Effector memory CD4-positive, alpha-beta T cell (primary cell): Measurements from ENCODE around the gene GPR39.

Experiments used
- DNase-seq, 3 donors: peaks; one replicate each; pipeline ENCODE4 v3.0.0-alpha.2; 2020
- H3K27ac ChIP-seq: 2 replicates; pipeline ENCODE4 v1.7.0; 2013; ENCODE audit warnings: mild to moderate bottlenecking, low read length, moderate library complexity; ENCODE audit not compliant: insufficient read depth, poor library complexity, severe bottlenecking
- H3K27me3 ChIP-seq: replicated peaks from 2 replicates; pipeline ENCODE4 v1.7.0; 2013; ENCODE audit warnings: mild to moderate bottlenecking, low read length; ENCODE audit not compliant: insufficient read depth, control insufficient read depth, poor library complexity, severe bottlenecking
- H3K36me3 ChIP-seq: 2 replicates; pipeline ENCODE4 v1.7.0; 2013; ENCODE audit warnings: mild to moderate bottlenecking, low read length, moderate library complexity; ENCODE audit not compliant: control insufficient read depth, insufficient read depth
- H3K4me1 ChIP-seq: 2 replicates; pipeline ENCODE4 v1.7.0; 2013; ENCODE audit warnings: low read length, mild to moderate bottlenecking; ENCODE audit not compliant: control insufficient read depth, insufficient read depth, poor library complexity, severe bottlenecking
- H3K4me3 ChIP-seq: 2 replicates; pipeline ENCODE4 v1.7.0; 2013; ENCODE audit warnings: low read length, low read depth, mild to moderate bottlenecking; ENCODE audit not compliant: insufficient read depth, poor library complexity, severe bottlenecking
- H3K9me3 ChIP-seq: 2 replicates; pipeline ENCODE4 v1.7.0; 2013; ENCODE audit warnings: mild to moderate bottlenecking, low read length, moderate library complexity; ENCODE audit not compliant: control insufficient read depth

GPR39 gene

DNA sequence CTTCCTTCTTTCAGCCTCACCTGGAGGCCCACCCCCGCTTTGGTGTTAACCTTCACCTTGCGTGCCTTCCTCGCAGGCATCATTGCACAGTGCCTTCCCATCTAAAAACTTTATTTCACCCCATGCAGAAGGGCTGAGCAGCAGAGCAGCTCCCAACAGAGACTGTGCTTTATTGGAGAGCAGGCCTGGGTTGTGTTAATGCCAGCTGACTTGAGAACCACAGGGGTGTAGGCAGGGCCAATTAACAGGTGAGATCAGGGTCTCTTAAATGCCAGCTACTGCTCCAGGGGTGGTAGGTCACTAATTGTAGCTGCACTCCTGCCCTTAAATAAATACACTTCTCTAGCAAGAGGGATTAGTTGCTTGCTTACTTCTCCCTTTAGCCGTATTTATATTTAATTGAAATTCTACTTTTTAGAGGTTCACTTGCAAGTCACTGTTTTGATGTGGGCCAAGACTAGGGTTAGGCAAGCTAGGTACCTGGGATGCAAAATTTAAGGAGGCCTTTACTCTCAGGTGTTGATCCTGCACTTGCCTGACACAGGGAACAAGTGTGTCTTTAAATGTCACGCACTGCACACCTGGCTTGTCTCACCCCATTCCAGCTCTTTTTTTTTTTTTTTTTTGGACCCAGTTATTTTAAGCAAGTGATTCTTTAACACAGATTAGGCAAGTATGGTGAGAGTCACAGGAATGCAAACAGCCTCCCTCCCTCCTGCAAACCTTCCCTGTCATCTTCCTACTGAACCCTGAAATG is 198.9 kb downstream of the GPR39 start:
- no peak for DNase-seq
- Histone ChIP-seq H3K36me3 (no peaks in the 10 kb centered on the region), H3K27me3 (no peaks in the 10 kb centered on the region), H3K27ac (no peak overlapping the region), H3K4me3 (no peak overlapping the region), H3K4me1 (no peaks in the 10 kb centered on the region), H3K9me3 (no peaks in the 10 kb centered on the region)

GRCh38 chr2:132617989-132618388 is 201.4 kb downstream of the GPR39 start:
- H3K9me3 ChIP-seq = no peaks in the 10 kb centered on the region
- no peaks in the 10 kb centered on the region for H3K4me1 ChIP-seq
- no peaks in the 10 kb centered on the region for H3K36me3 ChIP-seq
- no peak overlapping the region for H3K27ac ChIP-seq
- H3K27me3 ChIP-seq = no peaks in the 10 kb centered on the region
- DNase-seq = no peak
- no peak overlapping the region for H3K4me3 ChIP-seq

GRCh38 chr2:132618734-132619133 is 202.1 kb downstream of the GPR39 start:
- H3K27me3 ChIP-seq = no peaks in the 10 kb centered on the region
- H3K4me3 ChIP-seq = no peak overlapping the region
- no peak for DNase-seq
- H3K4me1 ChIP-seq = no peaks in the 10 kb centered on the region
- no peak overlapping the region for H3K27ac ChIP-seq
- no peaks in the 10 kb centered on the region for H3K9me3 ChIP-seq
- H3K36me3 ChIP-seq = no peaks in the 10 kb centered on the region

GRCh38 chr2:132620115-132620514 is 203.5 kb downstream of the GPR39 start:
- Histone ChIP-seq H3K27ac (no peak overlapping the region), H3K4me1 (no peaks in the 10 kb centered on the region), H3K4me3 (no peak overlapping the region), H3K27me3 (no peaks in the 10 kb centered on the region), H3K9me3 (no peaks in the 10 kb centered on the region), H3K36me3 (no peaks in the 10 kb centered on the region)
- no peak for DNase-seq

GRCh38 chr2:132621131-132621875 is 204.7 kb downstream of the GPR39 start:
- H3K4me3 ChIP-seq = no peak overlapping the region
- no peaks in the 10 kb centered on the region for H3K4me1 ChIP-seq
- no peak for DNase-seq
- H3K27me3 ChIP-seq = no peaks in the 10 kb centered on the region
- H3K36me3 ChIP-seq = no peaks in the 10 kb centered on the region
- H3K27ac ChIP-seq = no peak overlapping the region
- no peaks in the 10 kb centered on the region for H3K9me3 ChIP-seq

- Histone ChIP-seq H3K36me3 (no peaks in the 10 kb centered on the region), H3K27ac (no peak overlapping the region), H3K4me3 (no peak overlapping the region), H3K9me3 (no peaks in the 10 kb centered on the region), H3K27me3 (no peaks in the 10 kb centered on the region), H3K4me1 (no peaks in the 10 kb centered on the region)
- DNase-seq = no peak
Observed at GRCh38 chr2:132623096-132623839, 206.7 kb downstream of the GPR39 start.

DNA sequence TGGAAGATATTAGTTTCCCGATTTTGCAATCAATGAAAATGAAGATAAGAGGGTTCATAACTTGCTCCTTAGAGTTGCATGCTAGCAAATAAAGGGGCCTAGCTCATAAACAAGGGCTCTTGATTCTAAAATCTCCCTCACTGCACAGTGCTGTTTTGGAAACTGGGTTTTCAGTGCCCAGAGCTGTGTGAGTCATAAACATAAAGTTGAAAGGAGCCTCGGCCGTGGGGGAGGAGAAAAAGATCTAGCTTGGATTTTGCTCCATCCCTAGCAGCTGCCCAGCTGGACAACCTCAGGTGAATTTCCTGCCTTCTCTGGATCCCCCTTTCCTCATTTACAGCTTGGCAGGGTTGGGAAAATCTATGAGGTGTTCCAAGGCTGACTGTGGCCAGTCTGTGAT is 210.9 kb downstream of the GPR39 start:
- Histone ChIP-seq H3K4me3 (no peak overlapping the region), H3K4me1 (no peaks in the 10 kb centered on the region), H3K9me3 (no peaks in the 10 kb centered on the region), H3K36me3 (no peaks in the 10 kb centered on the region), H3K27me3 (no peaks in the 10 kb centered on the region), H3K27ac (no peak overlapping the region)
- DNase-seq = no peak

GRCh38 chr2:132632000-132632649 is 215.5 kb downstream of the GPR39 start:
- H3K27ac ChIP-seq = no peak overlapping the region
- no peaks in the 10 kb centered on the region for H3K36me3 ChIP-seq
- no peaks in the 10 kb centered on the region for H3K4me1 ChIP-seq
- H3K4me3 ChIP-seq = no peak overlapping the region
- no peaks in the 10 kb centered on the region for H3K9me3 ChIP-seq
- H3K27me3 ChIP-seq = no peaks in the 10 kb centered on the region
- no peak for DNase-seq

- Histone ChIP-seq H3K4me3 (no peak overlapping the region), H3K27ac (no peak overlapping the region), H3K27me3 (no peaks in the 10 kb centered on the region), H3K4me1 (no peaks in the 10 kb centered on the region), H3K36me3 (no peaks in the 10 kb centered on the region), H3K9me3 (no peaks in the 10 kb centered on the region)
- DNase-seq = no peak
Observed at GRCh38 chr2:132633635-132634034, 217.0 kb downstream of the GPR39 start.
